ENCODE measurements around the gene P2RY13.

The P2RY13 gene

DNA sequence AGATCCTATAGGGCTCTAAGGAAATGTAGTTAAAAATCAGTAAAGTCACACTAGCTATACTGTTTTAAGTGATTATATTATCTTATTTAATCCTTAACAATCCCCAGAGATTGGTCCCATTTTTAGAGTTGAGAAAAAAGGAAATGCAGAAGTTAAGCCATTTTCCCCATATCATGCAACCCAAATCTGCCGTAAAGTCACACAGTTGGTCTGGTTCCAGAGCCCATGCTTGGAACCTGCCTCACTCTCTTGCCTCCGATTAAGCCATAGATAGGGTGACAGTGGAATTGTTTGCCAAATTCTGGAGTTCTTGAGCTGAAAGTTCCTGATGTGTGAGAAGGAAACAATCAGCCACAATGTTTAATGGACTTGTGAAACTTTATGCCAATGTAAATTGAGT, 2.3 kb upstream of the P2RY13 start:
- no peaks in the 10 kb centered on the region for H3K36me3 ChIP-seq (ENCODE audit: insufficient read depth, low read length)
- H3K9me2 ChIP-seq (replicated peaks; ENCODE audit: low read depth, low read length), result no peaks in the 10 kb centered on the region
- H3K79me2 ChIP-seq (ENCODE audit: insufficient read depth, low read length), result no peaks in the 10 kb centered on the region
- no peak overlapping the region for H2AFZ ChIP-seq (ENCODE audit: low read length)
- no peaks in the 10 kb centered on the region for H3K9me3 ChIP-seq (ENCODE audit: insufficient read depth, low read depth, low read length)
- no peak overlapping the region for H3K4me3 ChIP-seq (ENCODE audit: low read length, poor library complexity, severe bottlenecking)
- no peaks in the 10 kb centered on the region for H4K20me1 ChIP-seq (ENCODE audit: insufficient read depth, low read length, poor library complexity, severe bottlenecking)
- peaks cover 14% of the 10 kb centered on the region for H3K4me1 ChIP-seq (ENCODE audit: insufficient read depth, low read length, poor library complexity, severe bottlenecking)
- H3K4me2 ChIP-seq (ENCODE audit: low read depth, low read length, poor library complexity, severe bottlenecking), result no peak overlapping the region
- TF ChIP-seq EZH2phosphoT487 (IDR thresholded peaks at IDR 0.05; ENCODE audit: borderline replicate concordance), result no peak
- TF ChIP-seq, protein P1, sequence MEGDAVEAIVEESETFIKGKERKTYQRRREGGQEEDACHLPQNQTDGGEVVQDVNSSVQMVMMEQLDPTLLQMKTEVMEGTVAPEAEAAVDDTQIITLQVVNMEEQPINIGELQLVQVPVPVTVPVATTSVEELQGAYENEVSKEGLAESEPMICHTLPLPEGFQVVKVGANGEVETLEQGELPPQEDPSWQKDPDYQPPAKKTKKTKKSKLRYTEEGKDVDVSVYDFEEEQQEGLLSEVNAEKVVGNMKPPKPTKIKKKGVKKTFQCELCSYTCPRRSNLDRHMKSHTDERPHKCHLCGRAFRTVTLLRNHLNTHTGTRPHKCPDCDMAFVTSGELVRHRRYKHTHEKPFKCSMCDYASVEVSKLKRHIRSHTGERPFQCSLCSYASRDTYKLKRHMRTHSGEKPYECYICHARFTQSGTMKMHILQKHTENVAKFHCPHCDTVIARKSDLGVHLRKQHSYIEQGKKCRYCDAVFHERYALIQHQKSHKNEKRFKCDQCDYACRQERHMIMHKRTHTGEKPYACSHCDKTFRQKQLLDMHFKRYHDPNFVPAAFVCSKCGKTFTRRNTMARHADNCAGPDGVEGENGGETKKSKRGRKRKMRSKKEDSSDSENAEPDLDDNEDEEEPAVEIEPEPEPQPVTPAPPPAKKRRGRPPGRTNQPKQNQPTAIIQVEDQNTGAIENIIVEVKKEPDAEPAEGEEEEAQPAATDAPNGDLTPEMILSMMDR (conservative IDR thresholded peaks at IDR 0.05; ENCODE audit: low read length), result no peak
- H3K27me3 ChIP-seq (ENCODE audit: insufficient read depth, low read length, poor library complexity, severe bottlenecking), result no peaks in the 10 kb centered on the region
- no peak overlapping the region for H3K9ac ChIP-seq (ENCODE audit: low read depth, low read length, poor library complexity, severe bottlenecking)
- no peaks in the 10 kb centered on the region for H3F3A ChIP-seq (ENCODE audit: low read depth)

DNA sequence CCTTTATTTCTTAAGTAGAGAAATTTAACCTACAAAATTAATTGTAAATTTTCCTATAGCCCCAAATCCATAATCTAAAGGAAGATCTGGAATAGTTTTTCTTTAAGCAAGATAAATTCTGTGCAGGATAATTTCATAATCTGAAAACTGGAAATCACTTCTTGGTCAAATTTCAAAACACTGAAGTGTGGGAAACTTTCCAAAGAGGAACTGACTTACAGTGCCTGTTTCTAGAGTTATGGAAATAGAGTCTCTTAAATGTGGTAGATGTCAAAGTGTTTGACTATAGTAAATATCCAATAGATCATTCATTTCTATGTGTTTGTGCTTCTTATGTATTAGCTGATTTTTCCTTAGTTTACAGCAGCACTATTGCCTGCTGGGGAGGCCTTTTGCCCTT, 1.6 kb upstream of the P2RY13 start:
- H2AFZ ChIP-seq (ENCODE audit: low read length), result no peak overlapping the region
- H3K9me3 ChIP-seq (ENCODE audit: insufficient read depth, low read depth, low read length), result no peaks in the 10 kb centered on the region
- H3K4me3 ChIP-seq (ENCODE audit: low read length, poor library complexity, severe bottlenecking), result no peak overlapping the region
- H3K9me2 ChIP-seq (replicated peaks; ENCODE audit: low read depth, low read length), result no peaks in the 10 kb centered on the region
- no peaks in the 10 kb centered on the region for H4K20me1 ChIP-seq (ENCODE audit: insufficient read depth, low read length, poor library complexity, severe bottlenecking)
- TF ChIP-seq, protein P1 (conservative IDR thresholded peaks at IDR 0.05; ENCODE audit: low read length), result no peak
- TF ChIP-seq EZH2phosphoT487 (IDR thresholded peaks at IDR 0.05; ENCODE audit: borderline replicate concordance), result no peak
- peaks cover 14% of the 10 kb centered on the region for H3K4me1 ChIP-seq (ENCODE audit: insufficient read depth, low read length, poor library complexity, severe bottlenecking)
- no peak overlapping the region for H3K9ac ChIP-seq (ENCODE audit: low read depth, low read length, poor library complexity, severe bottlenecking)
- H3K36me3 ChIP-seq (ENCODE audit: insufficient read depth, low read length), result no peaks in the 10 kb centered on the region
- no peaks in the 10 kb centered on the region for H3K27me3 ChIP-seq (ENCODE audit: insufficient read depth, low read length, poor library complexity, severe bottlenecking)
- H3K79me2 ChIP-seq (ENCODE audit: insufficient read depth, low read length), result no peaks in the 10 kb centered on the region
- H3F3A ChIP-seq (ENCODE audit: low read depth), result no peaks in the 10 kb centered on the region
- H3K4me2 ChIP-seq (ENCODE audit: low read depth, low read length, poor library complexity, severe bottlenecking), result no peak overlapping the region

DNA sequence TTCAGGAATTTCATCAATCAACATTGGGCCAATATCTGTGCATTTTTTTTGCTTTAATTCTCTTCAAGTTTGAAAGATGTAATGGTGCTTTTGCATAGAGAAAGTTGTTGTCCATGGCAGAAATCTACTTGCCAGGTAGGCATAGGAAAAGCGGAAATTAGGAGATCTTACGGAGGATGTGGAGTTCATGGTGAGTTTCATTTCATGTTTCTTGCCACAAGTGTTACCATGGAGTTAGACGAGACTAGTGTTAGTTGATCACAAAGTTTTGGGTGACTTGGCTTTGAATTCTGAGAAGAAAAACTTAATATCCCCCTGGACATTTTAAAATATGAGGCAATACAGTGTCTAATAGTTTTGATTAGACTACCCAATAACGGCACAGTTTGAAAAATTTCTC, 1.0 kb upstream of the P2RY13 start:
- Histone ChIP-seq H3K4me2 (ENCODE audit: low read depth, low read length, poor library complexity, severe bottlenecking) (no peak overlapping the region), H3K27me3 (ENCODE audit: insufficient read depth, low read length, poor library complexity, severe bottlenecking) (no peaks in the 10 kb centered on the region), H4K20me1 (ENCODE audit: insufficient read depth, low read length, poor library complexity, severe bottlenecking) (no peaks in the 10 kb centered on the region), H3K79me2 (ENCODE audit: insufficient read depth, low read length) (no peaks in the 10 kb centered on the region), H3K9me3 (ENCODE audit: insufficient read depth, low read depth, low read length) (no peaks in the 10 kb centered on the region), H3K4me1 (ENCODE audit: insufficient read depth, low read length, poor library complexity, severe bottlenecking) (peaks cover 14% of the 10 kb centered on the region), H3K4me3 (ENCODE audit: low read length, poor library complexity, severe bottlenecking) (no peak overlapping the region), H3K36me3 (ENCODE audit: insufficient read depth, low read length) (no peaks in the 10 kb centered on the region), H2AFZ (ENCODE audit: low read length) (no peak overlapping the region), H3K9ac (ENCODE audit: low read depth, low read length, poor library complexity, severe bottlenecking) (no peak overlapping the region), H3K9me2 (replicated peaks; ENCODE audit: low read depth, low read length) (no peaks in the 10 kb centered on the region), H3F3A (ENCODE audit: low read depth) (no peaks in the 10 kb centered on the region)
- TF ChIP-seq, protein P1 (conservative IDR thresholded peaks at IDR 0.05; ENCODE audit: low read length), result no peak
- TF ChIP-seq EZH2phosphoT487 (IDR thresholded peaks at IDR 0.05; ENCODE audit: borderline replicate concordance), result no peak
